SK-N-SH (cell line): ENCODE measurements around the gene HSFX3. TPM values are rescaled to one million over a fixed set of nuclear protein-coding genes. Genes with fewer than 3 reads are reported as not detected.
A peak's percentile ranks its signal among the peaks of the same experiment; 100 is the strongest.
"Not testable (repeated sequence)": the region's sequence is repeated elsewhere in the genome, so short reads cannot be mapped to it uniquely, and the experiment has no call there.

Experiments used
- CTCF ChIA-PET: fragments of 300-600, 350-600 bp; formaldehyde crosslinking; extraction: SDS; loops from one replicate; lab custom pipeline; 2021; lab: Yijun Ruan, JAX
- POLR2A ChIA-PET: fragments of 350-600 bp; sonication (Branson Sonifier 250); formaldehyde crosslinking; extraction: SDS; loops from one replicate; lab custom pipeline; 2020; ENCODE audit warnings: antibody characterized with exemption, inconsistent platforms; lab: Yijun Ruan, JAX
- DNase-seq: peaks from one replicate; pipeline ENCODE4 v3.0.0; 2012
- H2AFZ ChIP-seq: fragments of 200-600 bp; sonication (generic); 2 replicates; pipeline ENCODE4 v1.8.1; 2016; ENCODE audit warnings: antibody characterized with exemption, mild to moderate bottlenecking, low read depth
- H3F3A ChIP-seq: fragments of 200-600 bp; sonication (generic); replicated peaks from 2 replicates; pipeline ENCODE3; 2016; ENCODE audit warnings: antibody characterized with exemption, mild to moderate bottlenecking; ENCODE audit not compliant: insufficient read depth
- H3K27ac ChIP-seq, 2 experiments: fragments of 200-500 bp in 1 of 2; fragments of 200-600 bp in 1 of 2; sonication (Bioruptor generic) in 1 of 2; sonication (generic), shearing (Covaris generic) in 1 of 2; 2 replicates each; pipeline versions ENCODE4 v1.5.1 to v1.6.1; 2014 to 2016; ENCODE audit warnings: low read depth in 2 of 2, inconsistent platforms in 1 of 2, low read length in 1 of 2, mild to moderate bottlenecking in 1 of 2, mixed read lengths in 1 of 2
- H3K27me3 ChIP-seq: fragments of 200-600 bp; sonication (generic), shearing (Covaris generic); 2 replicates; pipeline ENCODE4 v1.6.1; 2016; ENCODE audit warnings: mixed run types; ENCODE audit not compliant: insufficient read depth
- H3K36me3 ChIP-seq, 2 experiments: fragments of 200-500 bp in 1 of 2; fragments of 200-600 bp in 1 of 2; sonication (Bioruptor generic) in 1 of 2; sonication (generic) in 1 of 2; replicated peaks in 1 of 2; 2 replicates each; pipeline versions ENCODE3 to v1.5.1; 2014 to 2016; ENCODE audit warnings: low read length in 1 of 2, mild to moderate bottlenecking in 1 of 2; ENCODE audit not compliant: insufficient read depth in 2 of 2, control insufficient read depth in 1 of 2
- H3K4me1 ChIP-seq, 2 experiments: fragments of 200-500 bp in 1 of 2; fragments of 200-600 bp in 1 of 2; sonication (Bioruptor generic) in 1 of 2; sonication (generic), shearing (Covaris generic) in 1 of 2; 2 replicates each; pipeline versions ENCODE4 v1.5.1 to v1.6.1; 2014 to 2016; ENCODE audit warnings: low read depth in 1 of 2, low read length in 1 of 2, mixed run types in 1 of 2; ENCODE audit not compliant: insufficient read depth in 2 of 2, control insufficient read depth in 1 of 2
- H3K4me2 ChIP-seq: fragments of 200-600 bp; sonication (generic), shearing (Covaris generic); 2 replicates; pipeline ENCODE4 v1.6.1; 2017; ENCODE audit warnings: mixed run types
- H3K4me3 ChIP-seq, 2 experiments: fragments of 200-500 bp in 1 of 2; fragments of 200-600 bp in 1 of 2; sonication (Bioruptor generic) in 1 of 2; sonication (generic), shearing (Covaris generic) in 1 of 2; 2 replicates each; pipeline versions ENCODE4 v1.5.1 to v1.8.1; 2014 to 2016; ENCODE audit warnings: low read depth in 2 of 2, inconsistent platforms in 1 of 2, low read length in 1 of 2, mild to moderate bottlenecking in 1 of 2, mixed read lengths in 1 of 2, moderate library complexity in 1 of 2
- H3K79me2 ChIP-seq: fragments of 200-600 bp; sonication (generic); 2 replicates; pipeline ENCODE4 v1.8.1; 2017; ENCODE audit warnings: mild to moderate bottlenecking; ENCODE audit not compliant: insufficient read depth
- H3K9ac ChIP-seq: fragments of 200-600 bp; sonication (generic); 2 replicates; pipeline ENCODE4 v1.6.1; 2017; ENCODE audit warnings: mixed run types
- H3K9me2 ChIP-seq: fragments of 200-600 bp; sonication (generic); 2 replicates; pipeline ENCODE4 v1.6.1; 2017; ENCODE audit warnings: mixed run types
- H3K9me3 ChIP-seq: fragments of 200-600 bp; sonication (generic); 2 replicates; pipeline ENCODE4 v1.6.1; 2017; ENCODE audit warnings: mixed run types, mild to moderate bottlenecking, moderate library complexity
- H4K20me1 ChIP-seq: fragments of 200-600 bp; sonication (generic); 2 replicates; pipeline ENCODE4 v1.6.1; 2017; ENCODE audit warnings: mild to moderate bottlenecking, mixed run types; ENCODE audit not compliant: insufficient read depth
- WGBS: methylation state at CpG from one replicate; pipeline ENCODE4 v1.1.6; 2017; ENCODE audit warnings: low lambda C conversion rate; 5-methylcytosine and 5-hydroxymethylcytosine counted together
- polyA plus RNA-seq, 3 experiments: library from polyadenylated mRNA; depleted of rRNA; stranded (reverse); fragments of >200 nt; gene quantifications; 2 replicates each; pipeline ENCODE4 v1.2.3, GENCODE V29; 2012
- TF ChIP-seq, protein P1 (sequence below): fragments of 200-600 bp; sonication (generic); IDR thresholded peaks from 2 replicates; pipeline ENCODE4 v1.6.1; 2017; ENCODE audit warnings: antibody characterized with exemption, mild to moderate bottlenecking, moderate library complexity

The HSFX3 gene, protein sequence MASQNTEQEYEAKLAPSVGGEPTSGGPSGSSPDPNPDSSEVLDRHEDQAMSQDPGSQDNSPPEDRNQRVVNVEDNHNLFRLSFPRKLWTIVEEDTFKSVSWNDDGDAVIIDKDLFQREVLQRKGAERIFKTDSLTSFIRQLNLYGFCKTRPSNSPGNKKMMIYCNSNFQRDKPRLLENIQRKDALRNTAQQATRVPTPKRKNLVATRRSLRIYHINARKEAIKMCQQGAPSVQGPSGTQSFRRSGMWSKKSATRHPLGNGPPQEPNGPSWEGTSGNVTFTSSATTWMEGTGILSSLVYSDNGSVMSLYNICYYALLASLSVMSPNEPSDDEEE
- polyA plus RNA-seq (2012; rRNA removed), result not detected in 2 replicates
- not detected in 2 replicates for polyA plus RNA-seq (2012; cell fraction: cytosol; rRNA removed)
- polyA plus RNA-seq (2012; cell fraction: nucleus; rRNA removed), result not detected in 2 replicates

DNA sequence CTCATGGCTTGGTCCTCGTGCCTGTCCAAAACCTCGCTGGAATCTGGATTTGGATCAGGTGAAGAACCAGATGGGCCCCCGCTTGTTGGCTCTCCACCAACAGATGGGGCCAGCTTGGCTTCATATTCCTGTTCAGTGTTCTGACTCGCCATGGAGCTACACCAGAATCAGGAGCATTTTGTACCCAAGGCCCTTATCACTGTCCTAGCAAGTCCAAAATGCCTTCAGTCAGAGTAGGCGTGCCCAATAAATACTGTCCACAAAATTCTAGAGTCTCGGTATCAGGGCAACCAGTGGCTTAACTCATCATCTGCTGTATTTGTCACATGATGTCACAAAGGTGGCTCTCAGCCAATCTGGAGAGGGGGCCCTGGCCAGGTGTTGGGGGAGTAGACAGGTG lies at the start of gene HSFX3:
Gene HSFX3, minus strand, starts transcription at position 224 of the 400 bp plus-strand sequence. Its CDS starts 72 bp downstream, at position 152.
- H3K27ac ChIP-seq, H3K9ac ChIP-seq, H2AFZ ChIP-seq, H3K9me3 ChIP-seq, POLR2A ChIA-PET, H3K4me1 ChIP-seq, H3K36me3 ChIP-seq, H3F3A ChIP-seq, H3K4me2 ChIP-seq, H3K27me3 ChIP-seq, H3K79me2 ChIP-seq, H3K4me3 ChIP-seq, DNase-seq, CTCF ChIA-PET, H3K9me2 ChIP-seq, H4K20me1 ChIP-seq: not testable (repeated sequence)
- no CpG with 5 or more reads among the region's 6 CpGs for WGBS

DNA sequence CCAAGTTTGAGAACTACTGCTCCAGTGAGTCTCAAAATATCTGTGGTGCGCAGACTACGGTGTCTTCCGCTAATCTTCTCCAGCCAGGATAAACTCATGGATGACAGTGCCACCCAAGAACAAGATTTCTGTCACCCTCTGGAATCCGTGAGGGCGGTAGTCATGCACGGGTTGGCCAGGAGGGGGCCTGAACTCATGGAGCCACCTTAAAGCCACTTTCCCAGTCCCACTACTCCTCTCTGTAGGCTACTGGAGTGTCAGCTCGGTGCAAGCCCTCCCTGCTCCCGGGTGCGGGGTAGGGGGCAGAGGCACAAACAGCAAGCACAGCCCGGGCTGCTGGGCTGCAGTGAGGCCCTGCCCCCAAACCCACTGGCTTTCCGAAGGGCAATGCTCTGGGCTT lies 48.9 kb upstream of the HSFX3 start:
- H4K20me1 ChIP-seq, H3K79me2 ChIP-seq, H3F3A ChIP-seq, H3K9ac ChIP-seq, H3K27ac ChIP-seq, H3K4me2 ChIP-seq, POLR2A ChIA-PET, H3K27me3 ChIP-seq, CTCF ChIA-PET, H3K9me3 ChIP-seq, H3K4me1 ChIP-seq, DNase-seq, H3K36me3 ChIP-seq, H3K9me2 ChIP-seq, H2AFZ ChIP-seq, H3K4me3 ChIP-seq: not testable (repeated sequence)
- TF ChIP-seq, protein P1, sequence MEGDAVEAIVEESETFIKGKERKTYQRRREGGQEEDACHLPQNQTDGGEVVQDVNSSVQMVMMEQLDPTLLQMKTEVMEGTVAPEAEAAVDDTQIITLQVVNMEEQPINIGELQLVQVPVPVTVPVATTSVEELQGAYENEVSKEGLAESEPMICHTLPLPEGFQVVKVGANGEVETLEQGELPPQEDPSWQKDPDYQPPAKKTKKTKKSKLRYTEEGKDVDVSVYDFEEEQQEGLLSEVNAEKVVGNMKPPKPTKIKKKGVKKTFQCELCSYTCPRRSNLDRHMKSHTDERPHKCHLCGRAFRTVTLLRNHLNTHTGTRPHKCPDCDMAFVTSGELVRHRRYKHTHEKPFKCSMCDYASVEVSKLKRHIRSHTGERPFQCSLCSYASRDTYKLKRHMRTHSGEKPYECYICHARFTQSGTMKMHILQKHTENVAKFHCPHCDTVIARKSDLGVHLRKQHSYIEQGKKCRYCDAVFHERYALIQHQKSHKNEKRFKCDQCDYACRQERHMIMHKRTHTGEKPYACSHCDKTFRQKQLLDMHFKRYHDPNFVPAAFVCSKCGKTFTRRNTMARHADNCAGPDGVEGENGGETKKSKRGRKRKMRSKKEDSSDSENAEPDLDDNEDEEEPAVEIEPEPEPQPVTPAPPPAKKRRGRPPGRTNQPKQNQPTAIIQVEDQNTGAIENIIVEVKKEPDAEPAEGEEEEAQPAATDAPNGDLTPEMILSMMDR, result peak; percentile 35
- 0% methylated on average over 3 of the region's 11 CpGs for WGBS

DNA sequence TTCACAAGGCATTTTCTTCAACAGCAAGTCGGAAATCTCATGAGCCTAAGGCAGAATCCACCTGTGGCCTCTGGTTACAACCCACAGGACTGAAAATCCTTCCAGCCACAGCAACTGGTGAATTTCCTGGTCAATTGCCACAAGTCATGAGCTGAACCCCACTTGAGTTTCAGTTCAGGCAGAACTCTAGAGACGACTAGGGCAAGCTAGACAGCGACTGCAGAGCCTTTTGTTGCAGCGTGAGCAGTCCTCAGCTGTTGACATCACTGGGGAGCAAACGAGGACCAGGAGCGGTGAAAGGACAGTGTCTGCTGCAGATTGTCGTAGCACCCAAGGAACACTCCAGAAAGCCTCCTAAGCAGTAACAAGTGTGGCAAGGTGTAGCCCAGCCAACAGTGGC lies 46.2 kb upstream of the HSFX3 start:
- H3K9ac ChIP-seq, H3K9me2 ChIP-seq, H3K4me1 ChIP-seq, H4K20me1 ChIP-seq, H3K9me3 ChIP-seq, H3K36me3 ChIP-seq, H3K27me3 ChIP-seq, H3K79me2 ChIP-seq, DNase-seq, H2AFZ ChIP-seq, H3K27ac ChIP-seq, H3K4me2 ChIP-seq, CTCF ChIA-PET, H3K4me3 ChIP-seq, POLR2A ChIA-PET, H3F3A ChIP-seq: not testable (repeated sequence)
- whole genome bisulfite sequencing, result no CpG with 5 or more reads among the region's 7 CpGs

DNA sequence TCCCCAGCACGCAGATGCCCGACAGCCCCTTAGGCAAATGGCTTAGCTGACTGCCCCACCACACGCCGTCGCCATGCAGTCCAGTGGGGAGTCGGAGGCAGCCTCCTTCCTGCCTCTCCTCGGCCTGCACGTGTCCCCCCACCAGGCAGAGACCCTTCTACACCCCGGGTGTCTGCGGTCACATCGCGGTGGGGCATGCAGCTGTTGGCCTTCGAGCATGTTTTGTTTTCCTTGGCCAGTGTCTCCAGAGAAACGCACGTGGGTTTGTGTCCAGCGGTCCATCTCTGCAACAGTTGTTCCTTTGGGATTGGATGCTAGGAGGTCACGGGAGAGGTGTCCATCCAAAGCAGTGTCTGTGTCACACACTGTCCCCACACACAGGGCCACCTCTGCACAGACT lies 45.5 kb upstream of the HSFX3 start, which contains the start of gene HSFX2:
Gene HSFX2, minus strand, starts transcription at position 101 of the 400 bp plus-strand sequence. CDS start 614 bp downstream, outside the sequence.
- H3K9me2 ChIP-seq, H3K4me3 ChIP-seq, POLR2A ChIA-PET, DNase-seq, H3K27ac ChIP-seq, H3K27me3 ChIP-seq, H3K36me3 ChIP-seq, H3K9me3 ChIP-seq, H3K4me2 ChIP-seq, H3K79me2 ChIP-seq, H3K4me1 ChIP-seq, CTCF ChIA-PET, H4K20me1 ChIP-seq, H3F3A ChIP-seq, H2AFZ ChIP-seq, H3K9ac ChIP-seq: not testable (repeated sequence)
- no CpG with 5 or more reads among the region's 17 CpGs for WGBS

DNA sequence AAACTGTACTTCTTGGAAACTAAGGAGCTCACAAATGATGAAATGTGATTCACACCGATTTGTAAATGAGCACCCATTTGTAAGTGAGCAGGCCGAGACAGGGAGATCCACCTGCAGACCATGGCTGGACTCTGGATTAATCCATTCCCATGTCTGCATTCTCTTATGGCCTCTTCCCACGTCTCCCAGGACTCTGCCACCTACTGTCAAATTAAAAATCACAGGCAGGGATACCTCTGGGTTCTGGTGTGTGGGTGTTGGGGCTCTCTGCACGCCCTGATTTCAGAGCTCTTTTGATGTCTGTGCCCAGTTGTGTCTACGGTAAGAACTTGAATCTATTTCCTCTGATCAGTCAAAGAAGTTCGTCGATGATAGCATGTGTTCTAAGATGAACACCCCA lies 41.3 kb upstream of the HSFX3 start:
- H3K4me3 ChIP-seq, H3K27ac ChIP-seq, H2AFZ ChIP-seq, POLR2A ChIA-PET, H3K9me3 ChIP-seq, DNase-seq, H3K9ac ChIP-seq, CTCF ChIA-PET, H3K79me2 ChIP-seq, H3K36me3 ChIP-seq, H3F3A ChIP-seq, H4K20me1 ChIP-seq, H3K4me1 ChIP-seq, H3K27me3 ChIP-seq, H3K4me2 ChIP-seq, H3K9me2 ChIP-seq: not testable (repeated sequence)
- no CpG with 5 or more reads among the region's 7 CpGs for WGBS

DNA sequence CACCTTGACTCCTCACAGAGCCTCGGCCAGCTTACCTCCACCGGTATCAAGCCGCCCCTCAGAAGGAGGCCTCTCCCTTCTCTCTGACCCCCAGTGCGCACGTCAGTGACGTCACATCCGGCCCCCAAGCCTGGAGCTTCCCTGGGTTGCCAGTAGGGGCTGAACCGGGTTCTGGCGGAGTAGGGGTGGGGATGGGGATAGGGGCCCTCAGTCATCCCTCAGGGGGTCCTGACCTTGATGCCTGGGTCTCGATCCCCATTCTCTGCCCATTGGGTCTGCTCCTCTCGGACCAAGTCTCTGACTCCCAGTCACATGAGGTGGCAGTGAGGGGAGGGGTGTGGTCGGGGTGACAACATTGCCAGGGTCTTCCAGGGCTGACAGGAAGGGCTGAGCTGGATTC lies 37.6 kb upstream of the HSFX3 start, which contains the start of gene MAGEA9B:
Gene MAGEA9B, minus strand, starts transcription at position 101 of the 400 bp plus-strand sequence. CDS start 4,280 bp downstream, outside the sequence.
- H2AFZ ChIP-seq, H3K9me3 ChIP-seq, H3K9ac ChIP-seq, H3K36me3 ChIP-seq, H3K4me2 ChIP-seq, H3K79me2 ChIP-seq, DNase-seq, CTCF ChIA-PET, H3K9me2 ChIP-seq, H3K27ac ChIP-seq, H3K4me3 ChIP-seq, H3F3A ChIP-seq, POLR2A ChIA-PET, H3K4me1 ChIP-seq, H4K20me1 ChIP-seq, H3K27me3 ChIP-seq: not testable (repeated sequence)
- no CpG with 5 or more reads among the region's 12 CpGs for WGBS
